Ectodermal cell (in vitro differentiated cells): ENCODE data around the gene NCR1.
"Not testable (repeated sequence)": the region's sequence is repeated elsewhere in the genome, so short reads cannot be mapped to it uniquely, and the experiment has no call there.

Experiments used
- H3K27ac ChIP-seq: 2 replicates; pipeline ENCODE4 v1.7.0; 2013; ENCODE audit warnings: mild to moderate bottlenecking, low read depth, low read length; ENCODE audit not compliant: insufficient read depth, poor library complexity, severe bottlenecking
- H3K27me3 ChIP-seq: 2 replicates; pipeline ENCODE4 v1.7.0; 2013; ENCODE audit warnings: mild to moderate bottlenecking, low read length; ENCODE audit not compliant: insufficient read depth, control insufficient read depth, poor library complexity, severe bottlenecking
- H3K36me3 ChIP-seq: one replicate; pipeline ENCODE4 v1.7.0; 2013; ENCODE audit warnings: low read length; ENCODE audit not compliant: control insufficient read depth, insufficient read depth
- H3K4me1 ChIP-seq: one replicate; pipeline ENCODE4 v1.7.0; 2013; ENCODE audit warnings: low read length; ENCODE audit not compliant: control insufficient read depth, insufficient read depth
- H3K4me3 ChIP-seq: 2 replicates; pipeline ENCODE4 v1.7.0; 2013; ENCODE audit warnings: low read depth, low read length, control low read depth; ENCODE audit not compliant: insufficient read depth
- H3K9me3 ChIP-seq: 2 replicates; pipeline ENCODE4 v1.7.0; 2013; ENCODE audit warnings: mild to moderate bottlenecking, low read length, moderate library complexity; ENCODE audit not compliant: control insufficient read depth
- WGBS, 2 experiments: methylation state at CpG; one replicate each; pipeline ENCODE4 v1.1.7; 2013; ENCODE audit warnings: missing lambda C conversion rate in 2 of 2; 5-methylcytosine and 5-hydroxymethylcytosine counted together

NCR1 gene

GRCh38 chr19:54937926-54938325, 32.0 kb downstream of the NCR1 start:
- Histone ChIP-seq H3K9me3 (no peaks in the 10 kb centered on the region), H3K27ac (no peak overlapping the region), H3K36me3 (no peaks in the 10 kb centered on the region), H3K4me1 (no peaks in the 10 kb centered on the region), H3K27me3 (no peaks in the 10 kb centered on the region), H3K4me3 (no peak overlapping the region)
- 91% methylated on average over 9 of the region's 9 CpGs for WGBS, 2 experiments

GRCh38 chr19:54938906-54939305, 33.0 kb downstream of the NCR1 start:
- WGBS, 2 experiments = 83 to 88% methylated on average over 11 of the region's 11 CpGs
- Histone ChIP-seq H3K4me1 (no peaks in the 10 kb centered on the region), H3K4me3 (no peak overlapping the region), H3K36me3 (no peaks in the 10 kb centered on the region), H3K27ac (no peak overlapping the region), H3K9me3 (no peaks in the 10 kb centered on the region), H3K27me3 (no peaks in the 10 kb centered on the region)

- H3K9me3 ChIP-seq, H3K36me3 ChIP-seq, H3K27me3 ChIP-seq, H3K4me1 ChIP-seq, H3K27ac ChIP-seq, H3K4me3 ChIP-seq: not testable (repeated sequence)
- WGBS, 2 experiments = 87 to 94% methylated on average over 6 to 10 of the region's 28 CpGs
Observed at GRCh38 chr19:54939538-54939937, 33.6 kb downstream of the NCR1 start.

- H3K27ac ChIP-seq, H3K9me3 ChIP-seq: not testable (repeated sequence)
Observed at GRCh38 chr19:54943772-54944361, 37.9 kb downstream of the NCR1 start.

GRCh38 chr19:54947381-54947780, 41.4 kb downstream of the NCR1 start, which contains the start of gene NLRP7:
Gene NLRP7, minus strand, starts transcription at chr19:54947530.
- 89 to 91% methylated on average over 8 of the region's 8 CpGs for WGBS, 2 experiments
- H3K9me3 ChIP-seq = no peaks in the 10 kb centered on the region
- H3K36me3 ChIP-seq = no peaks in the 10 kb centered on the region
- H3K4me1 ChIP-seq = no peaks in the 10 kb centered on the region
- H3K27ac ChIP-seq = no peak within 1 kb of the TSS
- no peak within 1 kb of the TSS for H3K4me3 ChIP-seq
- H3K27me3 ChIP-seq = no peaks in the 10 kb centered on the region

More at GRCh38 chr19:54943772-54944361, 37.9 kb downstream of the NCR1 start:
- H3K4me1 ChIP-seq, H3K4me3 ChIP-seq, H3K36me3 ChIP-seq, H3K27me3 ChIP-seq: not testable (repeated sequence)
- 81% methylated on average over 11 of the region's 11 CpGs for WGBS, 2 experiments

GRCh38 chr19:54949412-54949811, 43.5 kb downstream of the NCR1 start:
- no peak overlapping the region for H3K4me3 ChIP-seq
- WGBS, 2 experiments = 61 to 75% methylated on average over 2 of the region's 2 CpGs
- no peaks in the 10 kb centered on the region for H3K36me3 ChIP-seq
- no peaks in the 10 kb centered on the region for H3K27me3 ChIP-seq
- H3K9me3 ChIP-seq = no peaks in the 10 kb centered on the region
- no peaks in the 10 kb centered on the region for H3K4me1 ChIP-seq
- no peak overlapping the region for H3K27ac ChIP-seq

GRCh38 chr19:54950580-54950979, 44.6 kb downstream of the NCR1 start:
- not testable (repeated sequence) for H3K4me1 ChIP-seq, H3K27ac ChIP-seq, H3K27me3 ChIP-seq, H3K4me3 ChIP-seq, H3K36me3 ChIP-seq, H3K9me3 ChIP-seq
- 73 to 79% methylated on average over 8 of the region's 10 CpGs for WGBS, 2 experiments

- Histone ChIP-seq H3K27ac (no peak overlapping the region), H3K4me3 (no peak overlapping the region)
- 91 to 93% methylated on average over 23 of the region's 23 CpGs for WGBS, 2 experiments
Observed at GRCh38 chr19:54952591-54953344, 46.8 kb downstream of the NCR1 start.

GRCh38 chr19:54953345-54953713, 47.4 kb downstream of the NCR1 start:
- 94 to 95% methylated on average over 10 of the region's 10 CpGs for WGBS, 2 experiments
- not testable (repeated sequence) for H3K4me3 ChIP-seq, H3K36me3 ChIP-seq, H3K27me3 ChIP-seq, H3K9me3 ChIP-seq, H3K4me1 ChIP-seq, H3K27ac ChIP-seq

More at GRCh38 chr19:54952591-54953344, 46.8 kb downstream of the NCR1 start:
- Histone ChIP-seq H3K4me1 (no peaks in the 10 kb centered on the region), H3K9me3 (no peaks in the 10 kb centered on the region), H3K36me3 (no peaks in the 10 kb centered on the region), H3K27me3 (no peaks in the 10 kb centered on the region)

GRCh38 chr19:54955376-54955775, 49.4 kb downstream of the NCR1 start:
- WGBS, 2 experiments = 92 to 93% methylated on average over 11 of the region's 11 CpGs
- H3K4me1 ChIP-seq = no peaks in the 10 kb centered on the region
- H3K27ac ChIP-seq = no peak overlapping the region
- no peaks in the 10 kb centered on the region for H3K27me3 ChIP-seq
- H3K4me3 ChIP-seq = no peak overlapping the region
- H3K36me3 ChIP-seq = no peaks in the 10 kb centered on the region
- H3K9me3 ChIP-seq = no peaks in the 10 kb centered on the region
